GM12801 (cell line): ENCODE measurements around the gene OR52W1.

Experiments
- CTCF ChIP-seq: IDR thresholded peaks from one replicate; pipeline ENCODE4 v1.5.1; 2011; ENCODE audit warnings: control low read depth; ENCODE audit not compliant: insufficient read length; ENCODE audit errors: extremely low read depth

OR52W1 gene

GRCh38 chr11:6217722-6218121 is 18.7 kb downstream of the OR52W1 start:
- TF ChIP-seq CTCF, result no peak

GRCh38 chr11:6219359-6219758 is 20.3 kb downstream of the OR52W1 start:
- no peak for TF ChIP-seq CTCF

- no peak for TF ChIP-seq CTCF
Observed at GRCh38 chr11:6223854-6224253, 24.8 kb downstream of the OR52W1 start.

GRCh38 chr11:6224421-6224820 is 25.4 kb downstream of the OR52W1 start:
- no peak for TF ChIP-seq CTCF

- TF ChIP-seq CTCF, result no peak
Observed at GRCh38 chr11:6225024-6225423, 26.0 kb downstream of the OR52W1 start.

- no peak for TF ChIP-seq CTCF
Observed at GRCh38 chr11:6225896-6226295, 26.9 kb downstream of the OR52W1 start.

- no peak for TF ChIP-seq CTCF
Observed at GRCh38 chr11:6228520-6228919, 29.5 kb downstream of the OR52W1 start.

GRCh38 chr11:6229911-6230310 is 30.9 kb downstream of the OR52W1 start:
- no peak for TF ChIP-seq CTCF
